GM12878 (cell line): ENCODE data around the gene LMO7. TPM values are rescaled to one million over a fixed set of nuclear protein-coding genes. Genes with fewer than 3 reads are reported as not detected.

Experiments
- ATAC-seq: fragments of 200-7000 bp; cut with Tn5 transposase; 3 replicates; pipeline ENCODE4 v1.9.1; 2020; ENCODE audit warnings: mild to moderate bottlenecking, moderate library complexity
- BruUV-seq: library from RNA; stranded (reverse); fragments of 400-500 nt; replicated peaks from 2 replicates; lab custom pipeline; 2021; lab: Mats Ljungman, UMichigan
- CTCF ChIA-PET: fragments of 300-600 bp; sonication (Branson Sonifier 250); formaldehyde crosslinking; extraction: SDS; loops from one replicate; lab custom pipeline; 2021; ENCODE audit warnings: inconsistent platforms; lab: Yijun Ruan, JAX
- POLR2A ChIA-PET: fragments of 350-600 bp; formaldehyde crosslinking; extraction: SDS; loops from one replicate; lab custom pipeline; 2021; ENCODE audit warnings: inconsistent platforms; lab: Charles Lee
- RAD21 ChIA-PET: fragments of 300-600 bp; sonication (Branson Sonifier 250); formaldehyde crosslinking; loops from one replicate; lab custom pipeline; 2023; ENCODE audit warnings: antibody characterized with exemption; ENCODE audit not compliant: unreplicated experiment; lab: Charles Lee
- SMC1A ChIA-PET: fragments of 300-600 bp; sonication (Branson Sonifier 250); formaldehyde crosslinking; loops from one replicate; lab custom pipeline; 2023; ENCODE audit not compliant: unreplicated experiment, uncharacterized antibody; lab: Charles Lee
- DNase-seq: peaks from one replicate; pipeline ENCODE4 v3.0.0-alpha.2; 2011; ENCODE audit warnings: low read depth, low spot score
- FAIRE-seq: peaks from 3 replicates; lab custom pipeline; 2011; peaks lifted over from hg19 to GRCh38; lab: Jason Lieb, UNC
- H2AFZ ChIP-seq: 2 replicates; pipeline ENCODE4 v1.6.0; 2011; ENCODE audit warnings: low read depth, low read length, control low read depth; ENCODE audit not compliant: control insufficient read depth
- H3K27ac ChIP-seq: 2 replicates; pipeline ENCODE4 v1.5.1; 2011; ENCODE audit warnings: control low read depth; ENCODE audit not compliant: control insufficient read depth, insufficient read depth
- H3K27me3 ChIP-seq, 2 experiments: replicated peaks in 1 of 2; 2 replicates each; pipeline versions ENCODE4 v1.6.0 to v1.6.1; 2011; ENCODE audit warnings: low read length in 1 of 2; ENCODE audit not compliant: control insufficient read depth in 2 of 2, insufficient read depth in 2 of 2
- H3K36me3 ChIP-seq, 2 experiments: 2 replicates each; pipeline ENCODE4 v1.5.1; 2011; ENCODE audit warnings: low read length in 1 of 2; ENCODE audit not compliant: control insufficient read depth in 2 of 2, insufficient read depth in 2 of 2
- H3K4me1 ChIP-seq: 2 replicates; pipeline ENCODE4 v1.6.1; 2011; ENCODE audit warnings: mild to moderate bottlenecking, low read length, moderate library complexity, mixed read lengths; ENCODE audit not compliant: control insufficient read depth, insufficient read depth
- H3K4me2 ChIP-seq: 2 replicates; pipeline ENCODE4 v1.6.0; 2011; ENCODE audit warnings: control low read depth; ENCODE audit not compliant: control insufficient read depth, insufficient read depth
- H3K4me3 ChIP-seq: fragments of 200-600 bp; sonication (generic); 2 replicates; pipeline ENCODE4 v1.5.1; 2016
- H3K79me2 ChIP-seq: 2 replicates; pipeline ENCODE4 v1.6.0; 2011; ENCODE audit warnings: low read length; ENCODE audit not compliant: control insufficient read depth, insufficient read depth
- H3K9ac ChIP-seq: 2 replicates; pipeline ENCODE4 v1.8.0; 2011; ENCODE audit warnings: low read length, control low read depth, mixed read lengths; ENCODE audit not compliant: control insufficient read depth, insufficient read depth
- H3K9me3 ChIP-seq: replicated peaks from 3 replicates; pipeline ENCODE4 v1.5.1; 2011; ENCODE audit warnings: mild to moderate bottlenecking, low read length; ENCODE audit not compliant: control insufficient read depth, insufficient read depth
- H4K20me1 ChIP-seq: 2 replicates; pipeline ENCODE4 v1.6.0; 2011; ENCODE audit not compliant: control insufficient read depth, insufficient read depth
- EED ChIP-seq: sonication (generic); IDR thresholded peaks from 2 replicates; pipeline ENCODE4 v1.6.1; 2016; ENCODE audit warnings: antibody characterized with exemption, low read depth
- GATAD2B ChIP-seq: fragments of 450-650 bp; conservative IDR thresholded peaks from 2 replicates; pipeline ENCODE4 v1.6.1; 2017; ENCODE audit warnings: low read depth, mild to moderate bottlenecking, moderate library complexity
- HDGF ChIP-seq: fragments of 450-650 bp; IDR thresholded peaks from 2 replicates; pipeline ENCODE4 v1.6.1; 2016; ENCODE audit warnings: antibody characterized with exemption
- JUND ChIP-seq: IDR thresholded peaks from 2 replicates; pipeline ENCODE4 v1.6.1; 2012; ENCODE audit warnings: low read depth, mild to moderate bottlenecking, low read length, improper control_type of control experiment, moderate library complexity
- LARP7 ChIP-seq: fragments of 450-650 bp; IDR thresholded peaks from 2 replicates; pipeline ENCODE4 v1.6.1; 2017; ENCODE audit warnings: mild to moderate bottlenecking
- RAD51 ChIP-seq: fragments of 450-650 bp; IDR thresholded peaks from 2 replicates; pipeline ENCODE4 v1.6.1; 2016; ENCODE audit warnings: moderate library complexity, mild to moderate bottlenecking, inconsistent platforms
- SUZ12 ChIP-seq: fragments of 200-600 bp; sonication (generic); IDR thresholded peaks from one replicate; pipeline ENCODE4 v1.6.1; 2018; ENCODE audit warnings: antibody characterized with exemption, mild to moderate bottlenecking; ENCODE audit not compliant: unreplicated experiment
- ZNF207 ChIP-seq: fragments of 450-650 bp; IDR thresholded peaks from 2 replicates; pipeline ENCODE4 v1.6.1; 2014; ENCODE audit warnings: antibody characterized with exemption, mild to moderate bottlenecking, borderline replicate concordance
- ZNF24 ChIP-seq: fragments of 450-650 bp; IDR thresholded peaks from 2 replicates; pipeline ENCODE4 v1.6.1; 2017; ENCODE audit warnings: antibody characterized with exemption, mild to moderate bottlenecking
- WGBS: methylation state at CpG from one replicate; pipeline ENCODE4 v1.1.6; 2016; ENCODE audit warnings: low lambda C conversion rate; ENCODE audit not compliant: insufficient replicate concordance, insufficient coverage; ENCODE audit errors: missing lambda C conversion rate; 5-methylcytosine and 5-hydroxymethylcytosine counted together
- in situ Hi-C: fragments of 300-500 bp; cut with MboI; formaldehyde crosslinking; loops from 9 replicates; pipeline ENCODE4 v1.14.3; 2018; ENCODE audit warnings: mixed read lengths
- intact Hi-C: fragments of 100-400 bp; cut with micrococcal nuclease; formaldehyde crosslinking; loops from one replicate; pipeline ENCODE4 v1.14.2; 2022; ENCODE audit not compliant: unreplicated experiment
- polyA plus RNA-seq, 11 experiments: library from polyadenylated mRNA; depleted of rRNA in 4 of 11; unstranded in 6 of 11; stranded (reverse) in 5 of 11; fragments of >200 nt; fragmentation: Nextera tagmentation in 4 of 11; fragmentation: Illumina TruSeq in 1 of 11; extraction: Ambion mirVana in 4 of 11; extraction: Trizol in 1 of 11; gene quantifications; 1 replicate in 1 of 11; 2 replicates in 10 of 11; pipeline versions ENCODE4 v1.2.1 to v1.2.3, GENCODE V29; 2011 to 2016; ENCODE audit warnings: inconsistent platforms in 2 of 11, missing spikeins in 2 of 11, low read depth in 1 of 11
- total RNA-seq, 4 experiments: library from RNA; depleted of rRNA in 3 of 4; stranded (reverse); fragments of >200 nt in 3 of 4; fragmentation: Illumina TruSeq in 1 of 4; extraction: Trizol in 1 of 4; gene quantifications; 2 replicates each; pipeline versions ENCODE4 v1.2.1 to v1.2.3, GENCODE V29; 2013 to 2021
- TF ChIP-seq, protein P1 (sequence below): fragments of 450-650 bp; formaldehyde crosslinking; IDR thresholded peaks from 2 replicates; pipeline ENCODE4 v1.5.0; 2022; ENCODE audit warnings: mild to moderate bottlenecking, missing genetic modification characterization
- TF ChIP-seq, protein P2 (sequence below): IDR thresholded peaks from 2 replicates; pipeline ENCODE4 v1.6.1; 2012; ENCODE audit warnings: low read depth, low read length, improper control_type of control experiment
- TF ChIP-seq, protein P3 (sequence below): IDR thresholded peaks from 2 replicates; pipeline ENCODE4 v1.6.1; 2011; ENCODE audit warnings: borderline replicate concordance, low read depth, mild to moderate bottlenecking, moderate library complexity, mixed read lengths, low read length; ENCODE audit not compliant: insufficient read depth; ENCODE audit errors: extremely low read length
- TF ChIP-seq, protein P4 (sequence below): IDR thresholded peaks from 2 replicates; pipeline ENCODE4 v1.6.1; 2012; ENCODE audit warnings: improper control_type of control experiment, low read depth, low read length; ENCODE audit not compliant: insufficient replicate concordance

LMO7 gene
- total and polyA plus RNA-seq, 10 of the 15 experiments (the other 5 are each of a cell fraction or from before 2014, with no cell fraction given) = 8.5 to 67.8 (median 36.8) TPM

DNA sequence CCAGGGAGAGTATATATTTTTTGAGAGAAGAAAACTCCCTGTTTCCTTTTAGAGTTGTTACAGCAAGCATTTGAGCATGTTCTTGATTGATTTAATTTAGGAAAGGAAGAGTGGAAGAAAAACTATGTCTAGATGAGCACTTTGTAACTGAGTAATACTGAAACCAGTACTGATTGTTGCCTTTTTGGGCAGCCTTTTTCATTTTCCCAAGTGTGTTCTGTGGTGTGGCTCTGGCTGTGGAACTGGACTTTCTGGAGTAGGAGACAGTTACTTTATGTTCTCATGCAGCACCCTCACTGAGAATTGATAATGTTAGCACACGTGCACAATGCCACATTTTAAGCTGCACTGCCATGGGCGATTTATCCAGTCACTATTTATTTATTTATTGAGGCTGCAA, 211.5 kb downstream of the LMO7 start:
- WGBS = 80% methylated on average over 2 of the region's 2 CpGs
- H3K27ac ChIP-seq = no peak overlapping the region
- ChIA-PET CTCF (interaction anchor here (1.0 kb wide), 1 partner anchor 25 kb away, joined by 3 read pairs; no protein-coding TSS in a partner anchor), POLR2A (no interaction called here), SMC1A (interaction anchor here (0.8 kb wide), 1 partner anchor 11 kb away, joined by 3 read pairs; no protein-coding TSS in a partner anchor), RAD21 (no interaction called here)
- BruUV-seq = no TSS peak
- ATAC-seq (peak; percentile 31; the same call in 2 of the 3 replicates), DNase-seq (no peak), FAIRE-seq (no peak)
- in situ Hi-C loops = no loop called here
- H3K4me3 ChIP-seq = no peak overlapping the region
- no peaks in the 10 kb centered on the region for H3K79me2 ChIP-seq
- no peaks in the 10 kb centered on the region for H4K20me1 ChIP-seq
- no peaks in the 10 kb centered on the region for H3K27me3 ChIP-seq
- H3K9ac ChIP-seq = no peak overlapping the region
- intact Hi-C loops = no loop called here
- peaks cover 0 to 9% of the 10 kb centered on the region in 2 experiments; a peak in 1 of 4 replicates for H3K36me3 ChIP-seq
- H3K4me2 ChIP-seq = no peak overlapping the region
- H3K9me3 ChIP-seq = no peaks in the 10 kb centered on the region
- H2AFZ ChIP-seq = no peak overlapping the region
- no peaks in the 10 kb centered on the region; the same call in 1 of the 2 replicates for H3K4me1 ChIP-seq
- TF ChIP-seq, protein P1, sequence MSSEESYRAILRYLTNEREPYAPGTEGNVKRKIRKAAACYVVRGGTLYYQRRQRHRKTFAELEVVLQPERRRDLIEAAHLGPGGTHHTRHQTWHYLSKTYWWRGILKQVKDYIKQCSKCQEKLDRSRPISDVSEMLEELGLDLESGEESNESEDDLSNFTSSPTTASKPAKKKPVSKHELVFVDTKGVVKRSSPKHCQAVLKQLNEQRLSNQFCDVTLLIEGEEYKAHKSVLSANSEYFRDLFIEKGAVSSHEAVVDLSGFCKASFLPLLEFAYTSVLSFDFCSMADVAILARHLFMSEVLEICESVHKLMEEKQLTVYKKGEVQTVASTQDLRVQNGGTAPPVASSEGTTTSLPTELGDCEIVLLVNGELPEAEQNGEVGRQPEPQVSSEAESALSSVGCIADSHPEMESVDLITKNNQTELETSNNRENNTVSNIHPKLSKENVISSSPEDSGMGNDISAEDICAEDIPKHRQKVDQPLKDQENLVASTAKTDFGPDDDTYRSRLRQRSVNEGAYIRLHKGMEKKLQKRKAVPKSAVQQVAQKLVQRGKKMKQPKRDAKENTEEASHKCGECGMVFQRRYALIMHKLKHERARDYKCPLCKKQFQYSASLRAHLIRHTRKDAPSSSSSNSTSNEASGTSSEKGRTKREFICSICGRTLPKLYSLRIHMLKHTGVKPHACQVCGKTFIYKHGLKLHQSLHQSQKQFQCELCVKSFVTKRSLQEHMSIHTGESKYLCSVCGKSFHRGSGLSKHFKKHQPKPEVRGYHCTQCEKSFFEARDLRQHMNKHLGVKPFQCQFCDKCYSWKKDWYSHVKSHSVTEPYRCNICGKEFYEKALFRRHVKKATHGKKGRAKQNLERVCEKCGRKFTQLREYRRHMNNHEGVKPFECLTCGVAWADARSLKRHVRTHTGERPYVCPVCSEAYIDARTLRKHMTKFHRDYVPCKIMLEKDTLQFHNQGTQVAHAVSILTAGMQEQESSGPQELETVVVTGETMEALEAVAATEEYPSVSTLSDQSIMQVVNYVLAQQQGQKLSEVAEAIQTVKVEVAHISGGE (CRISPR knock-in tag) = no peak
- TF ChIP-seq JUND = no peak
- no peak for TF ChIP-seq ZNF24
- no peak for TF ChIP-seq GATAD2B
- TF ChIP-seq, protein P2, sequence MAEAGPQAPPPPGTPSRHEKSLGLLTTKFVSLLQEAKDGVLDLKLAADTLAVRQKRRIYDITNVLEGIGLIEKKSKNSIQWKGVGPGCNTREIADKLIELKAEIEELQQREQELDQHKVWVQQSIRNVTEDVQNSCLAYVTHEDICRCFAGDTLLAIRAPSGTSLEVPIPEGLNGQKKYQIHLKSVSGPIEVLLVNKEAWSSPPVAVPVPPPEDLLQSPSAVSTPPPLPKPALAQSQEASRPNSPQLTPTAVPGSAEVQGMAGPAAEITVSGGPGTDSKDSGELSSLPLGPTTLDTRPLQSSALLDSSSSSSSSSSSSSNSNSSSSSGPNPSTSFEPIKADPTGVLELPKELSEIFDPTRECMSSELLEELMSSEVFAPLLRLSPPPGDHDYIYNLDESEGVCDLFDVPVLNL = no peak
- no peak for TF ChIP-seq LARP7
- no peak for TF ChIP-seq RAD51
- 0 out of 2 replicates have a peak, but pooled peaks have one; percentile 24 for TF ChIP-seq EED
- TF ChIP-seq, protein P3, sequence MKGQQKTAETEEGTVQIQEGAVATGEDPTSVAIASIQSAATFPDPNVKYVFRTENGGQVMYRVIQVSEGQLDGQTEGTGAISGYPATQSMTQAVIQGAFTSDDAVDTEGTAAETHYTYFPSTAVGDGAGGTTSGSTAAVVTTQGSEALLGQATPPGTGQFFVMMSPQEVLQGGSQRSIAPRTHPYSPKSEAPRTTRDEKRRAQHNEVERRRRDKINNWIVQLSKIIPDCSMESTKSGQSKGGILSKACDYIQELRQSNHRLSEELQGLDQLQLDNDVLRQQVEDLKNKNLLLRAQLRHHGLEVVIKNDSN = no peak
- TF ChIP-seq, protein P4, sequence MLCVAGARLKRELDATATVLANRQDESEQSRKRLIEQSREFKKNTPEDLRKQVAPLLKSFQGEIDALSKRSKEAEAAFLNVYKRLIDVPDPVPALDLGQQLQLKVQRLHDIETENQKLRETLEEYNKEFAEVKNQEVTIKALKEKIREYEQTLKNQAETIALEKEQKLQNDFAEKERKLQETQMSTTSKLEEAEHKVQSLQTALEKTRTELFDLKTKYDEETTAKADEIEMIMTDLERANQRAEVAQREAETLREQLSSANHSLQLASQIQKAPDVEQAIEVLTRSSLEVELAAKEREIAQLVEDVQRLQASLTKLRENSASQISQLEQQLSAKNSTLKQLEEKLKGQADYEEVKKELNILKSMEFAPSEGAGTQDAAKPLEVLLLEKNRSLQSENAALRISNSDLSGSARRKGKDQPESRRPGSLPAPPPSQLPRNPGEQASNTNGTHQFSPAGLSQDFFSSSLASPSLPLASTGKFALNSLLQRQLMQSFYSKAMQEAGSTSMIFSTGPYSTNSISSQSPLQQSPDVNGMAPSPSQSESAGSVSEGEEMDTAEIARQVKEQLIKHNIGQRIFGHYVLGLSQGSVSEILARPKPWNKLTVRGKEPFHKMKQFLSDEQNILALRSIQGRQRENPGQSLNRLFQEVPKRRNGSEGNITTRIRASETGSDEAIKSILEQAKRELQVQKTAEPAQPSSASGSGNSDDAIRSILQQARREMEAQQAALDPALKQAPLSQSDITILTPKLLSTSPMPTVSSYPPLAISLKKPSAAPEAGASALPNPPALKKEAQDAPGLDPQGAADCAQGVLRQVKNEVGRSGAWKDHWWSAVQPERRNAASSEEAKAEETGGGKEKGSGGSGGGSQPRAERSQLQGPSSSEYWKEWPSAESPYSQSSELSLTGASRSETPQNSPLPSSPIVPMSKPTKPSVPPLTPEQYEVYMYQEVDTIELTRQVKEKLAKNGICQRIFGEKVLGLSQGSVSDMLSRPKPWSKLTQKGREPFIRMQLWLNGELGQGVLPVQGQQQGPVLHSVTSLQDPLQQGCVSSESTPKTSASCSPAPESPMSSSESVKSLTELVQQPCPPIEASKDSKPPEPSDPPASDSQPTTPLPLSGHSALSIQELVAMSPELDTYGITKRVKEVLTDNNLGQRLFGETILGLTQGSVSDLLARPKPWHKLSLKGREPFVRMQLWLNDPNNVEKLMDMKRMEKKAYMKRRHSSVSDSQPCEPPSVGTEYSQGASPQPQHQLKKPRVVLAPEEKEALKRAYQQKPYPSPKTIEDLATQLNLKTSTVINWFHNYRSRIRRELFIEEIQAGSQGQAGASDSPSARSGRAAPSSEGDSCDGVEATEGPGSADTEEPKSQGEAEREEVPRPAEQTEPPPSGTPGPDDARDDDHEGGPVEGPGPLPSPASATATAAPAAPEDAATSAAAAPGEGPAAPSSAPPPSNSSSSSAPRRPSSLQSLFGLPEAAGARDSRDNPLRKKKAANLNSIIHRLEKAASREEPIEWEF = no peak
- TF ChIP-seq HDGF = no peak
- TF ChIP-seq SUZ12 = no peak
- no peak for TF ChIP-seq ZNF207
